HG02943 (cell line): ENCODE results near the gene PRKACB.

ENCODE experiments used
- ATAC-seq: cut with Tn5 transposase; IDR thresholded peaks from one replicate; pipeline ENCODE4 v1.9.1; 2021; ENCODE audit warnings: mild to moderate bottlenecking, low read depth, moderate library complexity; ENCODE audit not compliant: unreplicated experiment

PRKACB gene

GRCh38 chr1:84155517-84155916, 11.4 kb downstream of the PRKACB start:
- no peak for ATAC-seq

GRCh38 chr1:84156210-84156621, 12.1 kb downstream of the PRKACB start:
- ATAC-seq, result no peak

GRCh38 chr1:84159533-84160240, 15.6 kb downstream of the PRKACB start:
- ATAC-seq, result no peak

- ATAC-seq, result no peak
These were observed 18.2 kb downstream of the PRKACB start for GRCh38 chr1:84162295-84162694.

- ATAC-seq, result no peak
These were observed 19.3 kb downstream of the PRKACB start for GRCh38 chr1:84163123-84163931.

- ATAC-seq, result no peak
These were observed 20.1 kb downstream of the PRKACB start for GRCh38 chr1:84164161-84164560.

- no peak for ATAC-seq
These were observed 20.5 kb downstream of the PRKACB start for GRCh38 chr1:84164567-84165021.

- no peak for ATAC-seq
These were observed 21.5 kb downstream of the PRKACB start for GRCh38 chr1:84165601-84166000.

- ATAC-seq, result peak; percentile 94
These were observed 22.7 kb downstream of the PRKACB start for GRCh38 chr1:84166797-84167196.

- no peak for ATAC-seq
These were observed 24.7 kb downstream of the PRKACB start for GRCh38 chr1:84168783-84169182.

GRCh38 chr1:84170171-84170570, 26.1 kb downstream of the PRKACB start:
- no peak for ATAC-seq

- ATAC-seq, result no peak
These were observed 27.4 kb downstream of the PRKACB start for GRCh38 chr1:84171481-84171880.

- ATAC-seq, result no peak
These were observed 30.0 kb downstream of the PRKACB start for GRCh38 chr1:84174051-84174556.

GRCh38 chr1:84181350-84182005, 37.4 kb downstream of the PRKACB start:
- ATAC-seq, result no peak

- ATAC-seq, result no peak
These were observed 46.4 kb downstream of the PRKACB start for GRCh38 chr1:84190455-84190854.

- ATAC-seq, result no peak
These were observed 48.6 kb downstream of the PRKACB start for GRCh38 chr1:84192681-84193080.

- ATAC-seq, result no peak
These were observed 54.8 kb downstream of the PRKACB start for GRCh38 chr1:84198832-84199231.

GRCh38 chr1:84199257-84199656, 55.2 kb downstream of the PRKACB start:
- no peak for ATAC-seq

GRCh38 chr1:84202126-84202525, 58.1 kb downstream of the PRKACB start:
- ATAC-seq, result no peak

GRCh38 chr1:84206375-84206774, 62.3 kb downstream of the PRKACB start:
- ATAC-seq, result no peak

- no peak for ATAC-seq
These were observed 64.9 kb downstream of the PRKACB start for GRCh38 chr1:84208935-84209334.
